ENCODE measurements around the gene SH3BP5.

Gene SH3BP5

DNA sequence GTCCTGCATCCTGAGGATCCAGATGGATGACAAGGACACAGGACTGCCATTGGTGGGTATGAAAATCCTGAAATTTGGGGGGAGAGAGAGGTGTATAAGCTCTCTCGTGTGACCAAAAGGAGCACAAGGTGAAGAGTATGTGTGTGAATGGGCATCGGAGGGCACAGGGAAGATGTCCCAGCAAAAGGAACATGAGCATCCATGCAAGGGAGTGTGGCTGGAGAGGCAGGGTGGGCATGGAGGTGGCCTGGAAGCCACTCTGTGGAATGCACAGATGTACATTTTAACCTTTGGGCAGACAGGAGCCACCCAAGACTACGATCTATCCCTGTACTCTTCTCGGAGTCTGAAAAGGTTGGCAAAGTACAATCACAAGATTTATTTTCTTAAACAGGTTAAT is 71.9 kb downstream of the SH3BP5 start:
- TF ChIP-seq POLR2A (IDR thresholded peaks at IDR 0.05; ENCODE audit: extremely low read depth, insufficient read length) (no peak), MYC (IDR thresholded peaks at IDR 0.05; ENCODE audit: low read depth, low read length) (no peak)
- TF ChIP-seq, protein P1, sequence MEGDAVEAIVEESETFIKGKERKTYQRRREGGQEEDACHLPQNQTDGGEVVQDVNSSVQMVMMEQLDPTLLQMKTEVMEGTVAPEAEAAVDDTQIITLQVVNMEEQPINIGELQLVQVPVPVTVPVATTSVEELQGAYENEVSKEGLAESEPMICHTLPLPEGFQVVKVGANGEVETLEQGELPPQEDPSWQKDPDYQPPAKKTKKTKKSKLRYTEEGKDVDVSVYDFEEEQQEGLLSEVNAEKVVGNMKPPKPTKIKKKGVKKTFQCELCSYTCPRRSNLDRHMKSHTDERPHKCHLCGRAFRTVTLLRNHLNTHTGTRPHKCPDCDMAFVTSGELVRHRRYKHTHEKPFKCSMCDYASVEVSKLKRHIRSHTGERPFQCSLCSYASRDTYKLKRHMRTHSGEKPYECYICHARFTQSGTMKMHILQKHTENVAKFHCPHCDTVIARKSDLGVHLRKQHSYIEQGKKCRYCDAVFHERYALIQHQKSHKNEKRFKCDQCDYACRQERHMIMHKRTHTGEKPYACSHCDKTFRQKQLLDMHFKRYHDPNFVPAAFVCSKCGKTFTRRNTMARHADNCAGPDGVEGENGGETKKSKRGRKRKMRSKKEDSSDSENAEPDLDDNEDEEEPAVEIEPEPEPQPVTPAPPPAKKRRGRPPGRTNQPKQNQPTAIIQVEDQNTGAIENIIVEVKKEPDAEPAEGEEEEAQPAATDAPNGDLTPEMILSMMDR (IDR thresholded peaks at IDR 0.05; ENCODE audit: low read depth, low read length): no peak
- TF ChIP-seq, protein P2, sequence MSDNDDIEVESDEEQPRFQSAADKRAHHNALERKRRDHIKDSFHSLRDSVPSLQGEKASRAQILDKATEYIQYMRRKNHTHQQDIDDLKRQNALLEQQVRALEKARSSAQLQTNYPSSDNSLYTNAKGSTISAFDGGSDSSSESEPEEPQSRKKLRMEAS (IDR thresholded peaks at IDR 0.05; ENCODE audit: low read depth, low read length): no peak
- DNase-seq (ENCODE audit: low read depth): no peak
- H3K4me3 ChIP-seq (ENCODE audit: low read depth, low read length): no peak overlapping the region

DNA sequence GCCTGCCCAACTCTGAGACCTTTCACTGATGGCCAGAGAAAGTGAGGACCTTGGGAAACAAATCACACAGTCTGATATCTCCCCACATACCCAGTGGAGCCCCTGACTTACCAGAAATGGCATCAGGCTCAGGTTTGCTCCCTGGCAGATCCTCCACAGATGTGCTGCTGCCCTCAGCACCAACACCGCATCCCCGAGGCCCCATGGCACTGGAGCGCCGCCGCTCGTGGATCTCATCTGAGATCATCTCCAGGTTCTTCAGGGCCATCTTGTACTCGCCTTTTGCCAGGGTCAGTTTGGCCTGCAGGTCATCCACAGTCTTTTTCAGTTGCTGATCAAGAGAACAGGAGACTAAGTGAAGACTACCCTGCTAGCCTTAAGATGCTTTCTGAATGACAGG is 73.7 kb downstream of the SH3BP5 start:
- TF ChIP-seq POLR2A (IDR thresholded peaks at IDR 0.05; ENCODE audit: extremely low read depth, insufficient read length) (no peak), MYC (IDR thresholded peaks at IDR 0.05; ENCODE audit: low read depth, low read length) (no peak)
- TF ChIP-seq, protein P2 (IDR thresholded peaks at IDR 0.05; ENCODE audit: low read depth, low read length): no peak
- TF ChIP-seq, protein P1 (IDR thresholded peaks at IDR 0.05; ENCODE audit: low read depth, low read length): no peak
- H3K4me3 ChIP-seq (ENCODE audit: low read depth, low read length): no peak overlapping the region
- DNase-seq (ENCODE audit: low read depth): no peak

DNA sequence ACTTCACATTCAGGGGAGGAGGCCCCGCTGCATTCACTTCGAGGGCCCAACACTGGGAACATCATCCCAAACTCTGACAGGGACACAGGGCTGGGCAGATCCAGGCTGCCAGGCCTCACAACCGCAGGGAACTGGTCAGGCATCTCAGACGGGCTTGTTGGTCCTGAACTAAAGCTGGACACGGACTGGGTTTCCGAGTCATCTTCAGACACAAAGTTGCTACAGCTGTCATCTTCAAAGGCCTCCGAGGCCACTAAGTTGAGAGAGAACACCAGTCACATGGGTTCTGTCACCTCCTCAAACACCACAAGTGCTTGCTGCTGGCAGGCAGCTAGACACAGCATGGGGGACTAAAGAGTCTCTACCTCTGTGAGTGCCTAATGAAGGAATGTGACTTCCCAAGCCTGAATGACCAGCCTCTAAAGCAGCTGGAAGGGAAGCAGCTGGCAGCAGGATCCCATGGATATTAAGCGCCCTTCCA is 75.5 kb downstream of the SH3BP5 start:
- H3K4me3 ChIP-seq (ENCODE audit: low read depth, low read length): no peak overlapping the region
- TF ChIP-seq, protein P2 (IDR thresholded peaks at IDR 0.05; ENCODE audit: low read depth, low read length): no peak
- TF ChIP-seq POLR2A (IDR thresholded peaks at IDR 0.05; ENCODE audit: extremely low read depth, insufficient read length): no peak
- no peak for TF ChIP-seq MYC (IDR thresholded peaks at IDR 0.05; ENCODE audit: low read depth, low read length)
- TF ChIP-seq, protein P1 (IDR thresholded peaks at IDR 0.05; ENCODE audit: low read depth, low read length): no peak
- DNase-seq (ENCODE audit: low read depth): no peak

DNA sequence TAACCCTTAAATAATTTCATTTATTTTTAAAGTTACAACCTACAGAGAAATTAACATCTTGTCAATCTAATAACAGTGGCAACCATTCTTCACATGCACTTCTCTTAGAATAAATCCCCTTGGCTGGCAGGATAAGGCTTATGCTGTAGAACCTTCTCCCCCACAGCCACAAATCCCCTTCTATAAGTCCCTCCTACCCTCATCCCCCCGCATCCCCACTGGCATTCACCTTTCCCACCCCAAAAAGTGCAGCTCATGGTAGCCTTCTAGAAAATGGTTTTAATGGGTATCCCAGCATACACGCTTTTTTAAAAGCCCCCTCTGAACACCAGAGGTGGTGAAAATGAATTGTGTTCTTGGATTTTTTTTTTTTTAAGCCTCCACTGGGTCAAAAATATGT is 77.2 kb downstream of the SH3BP5 start:
- no peak for DNase-seq (ENCODE audit: low read depth)
- no peak overlapping the region for H3K4me3 ChIP-seq (ENCODE audit: low read depth, low read length)
- TF ChIP-seq, protein P2 (IDR thresholded peaks at IDR 0.05; ENCODE audit: low read depth, low read length): no peak
- TF ChIP-seq MYC (IDR thresholded peaks at IDR 0.05; ENCODE audit: low read depth, low read length) (no peak), POLR2A (IDR thresholded peaks at IDR 0.05; ENCODE audit: extremely low read depth, insufficient read length) (no peak)
- TF ChIP-seq, protein P1 (IDR thresholded peaks at IDR 0.05; ENCODE audit: low read depth, low read length): no peak

DNA sequence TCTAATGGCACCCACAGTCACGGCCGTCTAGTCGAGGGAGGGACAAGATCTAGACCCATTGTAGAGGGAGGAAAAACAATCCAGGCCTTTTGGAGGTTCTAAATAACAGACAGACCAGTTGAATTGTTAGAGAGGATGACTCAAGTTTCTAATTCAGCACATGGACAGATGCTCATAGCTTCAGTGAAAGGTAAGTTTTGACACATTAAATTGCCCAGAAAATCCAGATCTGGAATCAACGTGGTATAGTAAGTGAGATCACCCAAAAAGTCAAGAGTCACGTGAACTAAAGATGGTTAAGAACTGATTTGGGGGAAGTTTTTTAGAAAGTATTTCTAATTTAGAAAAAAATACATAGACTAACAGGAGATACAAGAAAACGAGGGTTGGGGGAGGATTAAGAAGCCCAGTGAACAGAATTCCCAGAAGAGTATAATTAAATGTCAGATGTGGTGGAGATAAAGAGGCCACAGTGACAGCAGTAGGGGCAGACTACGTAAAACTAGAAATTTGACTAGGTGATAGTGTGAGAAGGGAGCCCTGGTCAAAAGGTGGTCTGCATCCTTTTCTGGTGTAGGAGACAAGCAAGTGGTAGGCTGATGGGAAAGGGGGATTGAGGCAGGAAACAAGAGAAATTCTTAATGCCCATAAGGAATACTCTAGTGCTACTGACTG is 79.2 kb downstream of the SH3BP5 start:
- TF ChIP-seq, protein P1 (IDR thresholded peaks at IDR 0.05; ENCODE audit: low read depth, low read length): no peak
- H3K4me3 ChIP-seq (ENCODE audit: low read depth, low read length): no peak overlapping the region
- no peak for DNase-seq (ENCODE audit: low read depth)

DNA sequence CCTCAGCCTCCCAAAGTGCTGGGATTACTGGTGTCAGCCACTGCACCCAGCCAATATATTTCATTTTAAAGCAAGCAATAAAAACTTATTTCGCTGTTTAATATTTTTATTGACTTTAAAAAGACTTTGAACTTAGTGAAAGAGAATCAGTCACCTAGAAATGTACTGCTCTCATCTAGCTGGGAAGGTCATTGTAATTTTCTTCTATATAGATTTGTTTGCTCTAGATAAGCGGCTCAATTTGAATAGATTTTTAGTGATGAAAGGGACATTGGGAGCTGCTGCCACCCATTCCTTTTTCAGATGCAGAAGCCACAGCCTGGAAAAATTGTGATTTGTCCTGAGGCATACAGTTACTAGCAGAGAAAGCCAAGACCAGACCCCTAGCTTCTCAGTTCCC is 86.2 kb downstream of the SH3BP5 start:
- TF ChIP-seq POLR2A (IDR thresholded peaks at IDR 0.05; ENCODE audit: extremely low read depth, insufficient read length) (no peak), MYC (IDR thresholded peaks at IDR 0.05; ENCODE audit: low read depth, low read length) (no peak)
- TF ChIP-seq, protein P1 (IDR thresholded peaks at IDR 0.05; ENCODE audit: low read depth, low read length): no peak
- TF ChIP-seq, protein P2 (IDR thresholded peaks at IDR 0.05; ENCODE audit: low read depth, low read length): no peak
- no peak for DNase-seq (ENCODE audit: low read depth)

More for the DNA sequence above, 86.2 kb downstream of the SH3BP5 start:
- no peak overlapping the region for H3K4me3 ChIP-seq (ENCODE audit: low read depth, low read length)
